Prostate gland (tissue), 2 donors: ENCODE results near the gene FCRL3.

Experiments
- POLR2A ChIP-seq: fragments of 450-650 bp; IDR thresholded peaks from one replicate; pipeline ENCODE4 v1.6.1; 2016; ENCODE audit warnings: antibody characterized with exemption, mild to moderate bottlenecking
- POLR2AphosphoS5 ChIP-seq: sonication (generic); formaldehyde crosslinking; IDR thresholded peaks from one replicate; pipeline ENCODE4 v1.6.1; 2017; ENCODE audit warnings: antibody characterized with exemption
- TF ChIP-seq, protein P1 (sequence below), 4 experiments: fragments of 200-600 bp in 2 of 4; fragments of 450-650 bp in 2 of 4; sonication (generic) in 2 of 4; IDR thresholded peaks; 1 replicate in 3 of 4; 2 replicates in 1 of 4; pipeline ENCODE4 v1.5.1; 2016 to 2019; ENCODE audit warnings: antibody characterized with exemption in 4 of 4, mild to moderate bottlenecking in 2 of 4, moderate library complexity in 2 of 4

DNA sequence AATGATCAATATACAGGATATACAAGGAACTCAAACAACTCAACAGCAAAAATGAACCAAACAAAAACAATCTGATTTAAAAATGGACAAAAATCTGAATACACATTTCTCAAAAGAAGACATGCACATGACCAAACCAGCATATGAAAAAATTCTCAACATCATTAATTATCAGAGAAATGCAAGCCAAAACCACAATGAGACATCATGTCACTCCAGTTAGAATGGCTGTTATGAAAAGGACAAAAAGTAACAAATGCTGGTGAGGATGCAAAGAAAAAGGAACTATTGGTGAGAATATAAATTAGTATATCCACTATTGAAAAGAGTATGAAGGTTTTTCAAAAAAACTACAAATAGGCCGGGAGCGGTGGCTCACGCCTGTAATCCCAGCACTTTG lies 42.0 kb downstream of the FCRL3 start:
- TF ChIP-seq, protein P1, sequence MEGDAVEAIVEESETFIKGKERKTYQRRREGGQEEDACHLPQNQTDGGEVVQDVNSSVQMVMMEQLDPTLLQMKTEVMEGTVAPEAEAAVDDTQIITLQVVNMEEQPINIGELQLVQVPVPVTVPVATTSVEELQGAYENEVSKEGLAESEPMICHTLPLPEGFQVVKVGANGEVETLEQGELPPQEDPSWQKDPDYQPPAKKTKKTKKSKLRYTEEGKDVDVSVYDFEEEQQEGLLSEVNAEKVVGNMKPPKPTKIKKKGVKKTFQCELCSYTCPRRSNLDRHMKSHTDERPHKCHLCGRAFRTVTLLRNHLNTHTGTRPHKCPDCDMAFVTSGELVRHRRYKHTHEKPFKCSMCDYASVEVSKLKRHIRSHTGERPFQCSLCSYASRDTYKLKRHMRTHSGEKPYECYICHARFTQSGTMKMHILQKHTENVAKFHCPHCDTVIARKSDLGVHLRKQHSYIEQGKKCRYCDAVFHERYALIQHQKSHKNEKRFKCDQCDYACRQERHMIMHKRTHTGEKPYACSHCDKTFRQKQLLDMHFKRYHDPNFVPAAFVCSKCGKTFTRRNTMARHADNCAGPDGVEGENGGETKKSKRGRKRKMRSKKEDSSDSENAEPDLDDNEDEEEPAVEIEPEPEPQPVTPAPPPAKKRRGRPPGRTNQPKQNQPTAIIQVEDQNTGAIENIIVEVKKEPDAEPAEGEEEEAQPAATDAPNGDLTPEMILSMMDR (IDR thresholded peaks at IDR 0.05) = no peak
- no peak for TF ChIP-seq POLR2A
- no peak for TF ChIP-seq POLR2AphosphoS5
